ENCODE results near the gene PROCA1. TPM values are rescaled to one million over a fixed set of nuclear protein-coding genes. Genes with fewer than 3 reads are reported as not detected.
A peak's percentile ranks its signal among the peaks of the same experiment; 100 is the strongest.
"Not testable (repeated sequence)": the region's sequence is repeated elsewhere in the genome, so short reads cannot be mapped to it uniquely, and the experiment has no call there.

Gene PROCA1
- total and polyA plus RNA-seq, 5 donors from 2014 or later: 0.37 to 5.3 (median 0.65) TPM; not detected in 1

- peak; percentile 85 to 86 for ATAC-seq (ENCODE audit: low read depth in 2 of 2)
- H3K4me1 ChIP-seq (ENCODE audit: control insufficient read depth, insufficient read depth, low read length, poor library complexity, severe bottlenecking): peaks cover 45% of the 10 kb centered on the region
- H3K9me3 Mint-ChIP-seq: no peaks in the 10 kb centered on the region
- peak within 1 kb of the TSS; percentile 99 for H3K27ac ChIP-seq (ENCODE audit: insufficient read depth, low read length, poor library complexity, severe bottlenecking)
- DNase-seq: peak; percentile 91 to 96 (median 94)
- H3K36me3 Mint-ChIP-seq: peaks cover 5% of the 10 kb centered on the region
- H3K36me3 ChIP-seq (ENCODE audit: control insufficient read depth, insufficient read depth, low read length): peaks cover 21% of the 10 kb centered on the region
- no peaks in the 10 kb centered on the region for H3K27me3 ChIP-seq (ENCODE audit: control insufficient read depth, insufficient read depth, low read length)
- H3K4me3 ChIP-seq (ENCODE audit: low read depth, low read length): peak within 1 kb of the TSS; percentile 79
- peak within 1 kb of the TSS; percentile 99 to 100 (median 100) for H3K4me3 Mint-ChIP-seq
- peak within 1 kb of the TSS; percentile 100 for H3K27ac Mint-ChIP-seq
- no peaks in the 10 kb centered on the region for H3K27me3 Mint-ChIP-seq
- peaks cover 24 to 67% (median 51%) of the 10 kb centered on the region in 4 donors for H3K4me1 Mint-ChIP-seq
- H3K9me3 ChIP-seq (ENCODE audit: control insufficient read depth in 2 of 2, low read length in 2 of 2): no peaks in the 10 kb centered on the region
These were observed 49.8 kb downstream of the PROCA1 start, which contains the start of the genes SDF2 and SUPT6H for GRCh38 chr17:28661635-28662526. TSS of gene SDF2 (minus strand) at chr17:28661906. CDS start at chr17:28661876, 30 bp downstream. TSS of gene SUPT6H (plus strand) at chr17:28662205. CDS start at chr17:28673402, 11,197 bp downstream.

DNA sequence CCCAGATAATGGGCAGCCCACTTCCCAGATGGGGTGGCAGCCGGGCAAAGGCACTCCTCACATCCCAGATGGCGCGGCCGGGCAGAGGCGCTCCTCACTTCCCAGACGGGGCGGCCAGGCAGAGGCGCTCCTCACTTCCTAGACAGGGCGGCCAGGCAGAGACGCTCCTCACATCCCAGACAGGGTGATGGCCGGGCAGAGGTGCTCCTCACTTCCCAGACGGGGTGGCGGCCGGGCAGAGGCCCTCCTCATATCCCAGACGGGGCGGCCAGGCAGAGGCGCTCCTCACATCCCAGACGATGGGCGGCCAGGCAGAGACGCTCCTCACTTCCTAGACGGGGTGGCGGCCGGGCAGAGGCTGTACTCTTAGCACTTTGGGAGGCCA, 52.2 kb downstream of the PROCA1 start:
- Histone ChIP-seq H3K4me1 (ENCODE audit: control insufficient read depth, insufficient read depth, low read length, poor library complexity, severe bottlenecking) (peaks cover 31% of the 10 kb centered on the region), H3K36me3 (ENCODE audit: control insufficient read depth, insufficient read depth, low read length) (peaks cover 16% of the 10 kb centered on the region)
- H3K9me3 ChIP-seq (ENCODE audit: control insufficient read depth in 2 of 2, low read length in 2 of 2); H3K27me3 ChIP-seq (ENCODE audit: control insufficient read depth, insufficient read depth, low read length); H3K4me3 ChIP-seq (ENCODE audit: low read depth, low read length); H3K9me3 Mint-ChIP-seq; H3K27me3 Mint-ChIP-seq; ATAC-seq (ENCODE audit: low read depth in 2 of 2); H3K27ac ChIP-seq (ENCODE audit: insufficient read depth, low read length, poor library complexity, severe bottlenecking); DNase-seq; H3K36me3 Mint-ChIP-seq: not testable (repeated sequence)
- Mint-ChIP-seq H3K4me3 (peak overlapping the region in 2 of 4 donors; percentile 36 to 73), H3K4me1 (peaks cover 18 to 61% (median 46%) of the 10 kb centered on the region in 4 donors), H3K27ac (peak overlapping the region in 1 of 3 donors; percentile 100)

GRCh38 chr17:28658766-28659496, 52.8 kb downstream of the PROCA1 start:
- not testable (repeated sequence) for H3K4me3 Mint-ChIP-seq; H3K27ac ChIP-seq (ENCODE audit: insufficient read depth, low read length, poor library complexity, severe bottlenecking); H3K27ac Mint-ChIP-seq; H3K27me3 ChIP-seq (ENCODE audit: control insufficient read depth, insufficient read depth, low read length); DNase-seq; H3K36me3 Mint-ChIP-seq; H3K9me3 Mint-ChIP-seq; H3K27me3 Mint-ChIP-seq; H3K4me3 ChIP-seq (ENCODE audit: low read depth, low read length); ATAC-seq (ENCODE audit: low read depth in 2 of 2); H3K9me3 ChIP-seq (ENCODE audit: control insufficient read depth in 2 of 2, low read length in 2 of 2)
- Histone ChIP-seq H3K36me3 (ENCODE audit: control insufficient read depth, insufficient read depth, low read length) (peaks cover 19% of the 10 kb centered on the region), H3K4me1 (ENCODE audit: control insufficient read depth, insufficient read depth, low read length, poor library complexity, severe bottlenecking) (peaks cover 31% of the 10 kb centered on the region)
- peaks cover 14 to 60% (median 43%) of the 10 kb centered on the region in 4 donors for H3K4me1 Mint-ChIP-seq

GRCh38 chr17:28658342-28658741, 53.3 kb downstream of the PROCA1 start:
- peaks cover 9 to 56% (median 40%) of the 10 kb centered on the region in 4 donors for H3K4me1 Mint-ChIP-seq

GRCh38 chr17:28657756-28658155, 53.9 kb downstream of the PROCA1 start:
- no peaks in the 10 kb centered on the region for H3K27me3 Mint-ChIP-seq

More at GRCh38 chr17:28658342-28658741, 53.3 kb downstream of the PROCA1 start:
- ATAC-seq (ENCODE audit: low read depth in 2 of 2); H3K27ac Mint-ChIP-seq; H3K27ac ChIP-seq (ENCODE audit: insufficient read depth, low read length, poor library complexity, severe bottlenecking); H3K9me3 ChIP-seq (ENCODE audit: control insufficient read depth in 2 of 2, low read length in 2 of 2); H3K36me3 Mint-ChIP-seq; H3K27me3 Mint-ChIP-seq; H3K4me3 Mint-ChIP-seq; H3K9me3 Mint-ChIP-seq; H3K27me3 ChIP-seq (ENCODE audit: control insufficient read depth, insufficient read depth, low read length); H3K4me3 ChIP-seq (ENCODE audit: low read depth, low read length); DNase-seq: not testable (repeated sequence)
- Histone ChIP-seq H3K36me3 (ENCODE audit: control insufficient read depth, insufficient read depth, low read length) (peaks cover 22% of the 10 kb centered on the region), H3K4me1 (ENCODE audit: control insufficient read depth, insufficient read depth, low read length, poor library complexity, severe bottlenecking) (peaks cover 27% of the 10 kb centered on the region)

GRCh38 chr17:28655160-28655559, 56.5 kb downstream of the PROCA1 start:
- peaks cover under 1% of the 10 kb centered on the region for H3K4me1 ChIP-seq (ENCODE audit: control insufficient read depth, insufficient read depth, low read length, poor library complexity, severe bottlenecking)
- H3K27ac ChIP-seq (ENCODE audit: insufficient read depth, low read length, poor library complexity, severe bottlenecking): no peak overlapping the region
- peaks cover 8 to 33% (median 21%) of the 10 kb centered on the region in 4 donors for H3K4me1 Mint-ChIP-seq
- no peak overlapping the region for H3K4me3 ChIP-seq (ENCODE audit: low read depth, low read length)
- no peaks in the 10 kb centered on the region for H3K27me3 Mint-ChIP-seq
- H3K36me3 ChIP-seq (ENCODE audit: control insufficient read depth, insufficient read depth, low read length): peaks cover 46% of the 10 kb centered on the region
- peak overlapping the region in 1 of 3 donors; percentile 56 for H3K27ac Mint-ChIP-seq
- ATAC-seq (ENCODE audit: low read depth in 2 of 2): no peak
- H3K27me3 ChIP-seq (ENCODE audit: control insufficient read depth, insufficient read depth, low read length): no peaks in the 10 kb centered on the region
- no peaks in the 10 kb centered on the region for H3K9me3 Mint-ChIP-seq
- H3K36me3 Mint-ChIP-seq: peaks cover 9% of the 10 kb centered on the region
- H3K4me3 Mint-ChIP-seq: peak overlapping the region in 1 of 4 donors; percentile 41
- no peak for DNase-seq
- no peaks in the 10 kb centered on the region for H3K9me3 ChIP-seq (ENCODE audit: control insufficient read depth in 2 of 2, low read length in 2 of 2)

More at GRCh38 chr17:28657756-28658155, 53.9 kb downstream of the PROCA1 start:
- peaks cover 22% of the 10 kb centered on the region for H3K4me1 ChIP-seq (ENCODE audit: control insufficient read depth, insufficient read depth, low read length, poor library complexity, severe bottlenecking)
- ATAC-seq (ENCODE audit: low read depth in 2 of 2) (no peak), DNase-seq (no peak)
- no peak overlapping the region for H3K27ac ChIP-seq (ENCODE audit: insufficient read depth, low read length, poor library complexity, severe bottlenecking)
- Mint-ChIP-seq H3K4me1 (peaks cover 6 to 55% (median 36%) of the 10 kb centered on the region in 4 donors), H3K36me3 (peaks cover 5% of the 10 kb centered on the region), H3K9me3 (no peaks in the 10 kb centered on the region), H3K4me3 (peak overlapping the region in 1 of 4 donors; percentile 44), H3K27ac (peak overlapping the region in 1 of 3 donors; percentile 17)
- H3K4me3 ChIP-seq (ENCODE audit: low read depth, low read length): no peak overlapping the region
- peaks cover 27% of the 10 kb centered on the region for H3K36me3 ChIP-seq (ENCODE audit: control insufficient read depth, insufficient read depth, low read length)
- H3K9me3 ChIP-seq (ENCODE audit: control insufficient read depth in 2 of 2, low read length in 2 of 2): no peaks in the 10 kb centered on the region
- H3K27me3 ChIP-seq (ENCODE audit: control insufficient read depth, insufficient read depth, low read length): no peaks in the 10 kb centered on the region
